ENCODE measurements around the gene MYOT.

- TF ChIP-seq, protein P1, sequence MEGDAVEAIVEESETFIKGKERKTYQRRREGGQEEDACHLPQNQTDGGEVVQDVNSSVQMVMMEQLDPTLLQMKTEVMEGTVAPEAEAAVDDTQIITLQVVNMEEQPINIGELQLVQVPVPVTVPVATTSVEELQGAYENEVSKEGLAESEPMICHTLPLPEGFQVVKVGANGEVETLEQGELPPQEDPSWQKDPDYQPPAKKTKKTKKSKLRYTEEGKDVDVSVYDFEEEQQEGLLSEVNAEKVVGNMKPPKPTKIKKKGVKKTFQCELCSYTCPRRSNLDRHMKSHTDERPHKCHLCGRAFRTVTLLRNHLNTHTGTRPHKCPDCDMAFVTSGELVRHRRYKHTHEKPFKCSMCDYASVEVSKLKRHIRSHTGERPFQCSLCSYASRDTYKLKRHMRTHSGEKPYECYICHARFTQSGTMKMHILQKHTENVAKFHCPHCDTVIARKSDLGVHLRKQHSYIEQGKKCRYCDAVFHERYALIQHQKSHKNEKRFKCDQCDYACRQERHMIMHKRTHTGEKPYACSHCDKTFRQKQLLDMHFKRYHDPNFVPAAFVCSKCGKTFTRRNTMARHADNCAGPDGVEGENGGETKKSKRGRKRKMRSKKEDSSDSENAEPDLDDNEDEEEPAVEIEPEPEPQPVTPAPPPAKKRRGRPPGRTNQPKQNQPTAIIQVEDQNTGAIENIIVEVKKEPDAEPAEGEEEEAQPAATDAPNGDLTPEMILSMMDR (IDR thresholded peaks at IDR 0.05) = no peak
- TF ChIP-seq POLR2A (IDR thresholded peaks at IDR 0.05) = no peak
- no peak for TF ChIP-seq POLR2AphosphoS5 (IDR thresholded peaks at IDR 0.05)
- no peak for TF ChIP-seq EP300 (IDR thresholded peaks at IDR 0.05)
Observed at GRCh38 chr5:137858223-137858916, 9.3 kb upstream of the MYOT start.
